ENCODE data around the gene KSR1.
"Not testable (repeated sequence)": the region's sequence is repeated elsewhere in the genome, so short reads cannot be mapped to it uniquely, and the experiment has no call there.

Gene KSR1

DNA sequence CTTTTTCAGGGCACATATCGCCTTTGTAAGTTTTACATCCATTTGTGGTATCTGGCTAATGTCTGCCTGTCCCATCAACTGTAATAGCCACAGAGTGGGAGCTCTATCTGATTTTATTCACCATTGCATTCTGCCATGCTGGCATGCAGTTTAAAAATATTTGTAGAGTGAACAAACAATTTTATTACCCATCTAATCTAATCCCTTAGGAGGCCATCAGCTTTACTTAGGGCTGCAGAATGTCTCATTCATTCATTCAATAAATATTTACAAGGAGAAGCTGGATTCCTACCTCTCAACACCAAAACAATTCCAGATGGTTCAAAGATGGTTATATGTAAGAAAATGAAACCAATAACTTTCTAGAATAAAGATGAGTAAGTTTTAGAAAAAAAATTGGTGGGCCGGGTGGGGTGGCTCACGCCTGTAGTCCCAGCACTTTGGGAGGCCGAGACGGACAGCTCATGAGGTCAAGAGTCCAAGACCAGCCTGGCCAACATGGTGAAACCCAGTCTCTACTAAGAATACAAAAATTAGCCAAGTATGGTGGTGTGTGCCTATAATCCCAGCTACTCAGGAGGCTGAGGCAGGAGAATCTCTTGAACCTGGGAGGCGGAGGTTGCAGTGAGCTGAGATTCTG is 20.7 kb upstream of the KSR1 start:
- not testable (repeated sequence) for H3K14ac ChIP-seq (ENCODE audit: low read length); H4K91ac ChIP-seq (ENCODE audit: low read depth, low read length, poor library complexity); H2BK15ac ChIP-seq (ENCODE audit: low read length); H3K23ac ChIP-seq (ENCODE audit: low read depth, low read length, poor library complexity); H3K4me2 ChIP-seq (ENCODE audit: insufficient read depth, low read length, poor library complexity, severe bottlenecking); H3K4ac ChIP-seq (ENCODE audit: low read length); H3K9ac ChIP-seq (ENCODE audit: low read depth, low read length, poor library complexity); H2AK5ac ChIP-seq (ENCODE audit: low read depth, low read length); H2AFZ ChIP-seq (ENCODE audit: low read length); DNase-seq (ENCODE audit: low spot score); H3K9me3 ChIP-seq (replicated peaks in 1 of 2; ENCODE audit: control insufficient read depth in 2 of 2, insufficient read depth in 1 of 2, low read depth in 1 of 2, low read length in 2 of 2); H2BK12ac ChIP-seq (ENCODE audit: low read length); H3K4me1 ChIP-seq (ENCODE audit: control insufficient read depth in 2 of 2, insufficient read depth in 1 of 2, low read depth in 1 of 2, low read length in 2 of 2); H2BK5ac ChIP-seq (ENCODE audit: low read length); H3K27ac ChIP-seq (replicated peaks; ENCODE audit: low read length); H3K36me3 ChIP-seq (replicated peaks in 1 of 2; ENCODE audit: control insufficient read depth in 2 of 2, insufficient read depth in 2 of 2, low read length in 2 of 2); H3K4me3 ChIP-seq (ENCODE audit: low read length in 2 of 2); H3K79me1 ChIP-seq (ENCODE audit: low read depth, low read length); H2BK120ac ChIP-seq (ENCODE audit: low read depth, low read length); H3K18ac ChIP-seq (ENCODE audit: low read length); H4K8ac ChIP-seq (ENCODE audit: low read depth, low read length)
- no CpG with 5 or more reads among the region's 6 CpGs for WGBS, 2 donors (ENCODE audit: extremely low coverage in 2 of 2, insufficient read length in 2 of 2, insufficient replicate concordance in 1 of 2)
- peaks cover 0 to 11% (median 0%) of the 10 kb centered on the region in 3 experiments for H3K27me3 ChIP-seq (ENCODE audit: control insufficient read depth in 3 of 3, insufficient read depth in 3 of 3, low read depth in 1 of 3, low read length in 3 of 3)

DNA sequence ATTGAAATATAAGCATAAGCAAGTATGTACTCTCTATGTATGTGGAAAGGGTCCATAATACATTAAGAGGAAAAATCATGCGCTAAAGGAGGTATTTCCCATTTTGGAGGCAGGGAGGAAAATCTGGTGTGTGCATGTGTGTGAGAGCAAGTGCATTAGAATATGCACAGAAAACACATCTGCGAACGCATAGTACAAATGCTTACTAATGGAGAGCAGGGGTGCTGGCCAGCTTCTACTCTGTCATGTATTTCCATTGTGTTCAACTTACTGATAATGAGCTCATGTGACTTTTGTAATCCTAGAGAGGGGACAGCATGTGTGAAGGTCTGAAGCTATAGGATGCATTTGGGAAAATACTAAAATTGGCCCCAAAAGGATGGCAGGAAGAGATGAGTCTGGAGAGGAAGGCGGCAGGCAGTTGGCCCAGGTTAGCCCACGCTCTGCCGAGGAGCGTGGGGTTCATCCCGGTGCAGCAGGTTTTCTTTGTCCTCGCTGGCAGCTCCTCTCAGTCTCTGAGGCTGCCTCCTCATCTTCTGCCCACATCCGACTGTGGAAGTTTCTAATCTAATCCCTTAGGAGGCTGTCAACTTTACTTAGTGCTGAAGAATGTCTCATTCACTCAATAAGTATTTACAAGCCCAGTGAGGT is 17.8 kb upstream of the KSR1 start:
- H3K4me1 ChIP-seq (ENCODE audit: control insufficient read depth in 2 of 2, insufficient read depth in 1 of 2, low read depth in 1 of 2, low read length in 2 of 2): no peaks in the 10 kb centered on the region
- no peak overlapping the region for H3K27ac ChIP-seq (replicated peaks; ENCODE audit: low read length)
- H3K4me3 ChIP-seq (ENCODE audit: low read length in 2 of 2): no peak overlapping the region
- no peaks in the 10 kb centered on the region for H3K9me3 ChIP-seq (replicated peaks in 1 of 2; ENCODE audit: control insufficient read depth in 2 of 2, insufficient read depth in 1 of 2, low read depth in 1 of 2, low read length in 2 of 2)
- no peak overlapping the region for H3K18ac ChIP-seq (ENCODE audit: low read length)
- H3K4me2 ChIP-seq (ENCODE audit: insufficient read depth, low read length, poor library complexity, severe bottlenecking): no peak overlapping the region
- H3K9ac ChIP-seq (ENCODE audit: low read depth, low read length, poor library complexity): no peak overlapping the region
- no peak overlapping the region for H2BK120ac ChIP-seq (ENCODE audit: low read depth, low read length)
- no peak overlapping the region for H2AK5ac ChIP-seq (ENCODE audit: low read depth, low read length)
- H3K36me3 ChIP-seq (replicated peaks in 1 of 2; ENCODE audit: control insufficient read depth in 2 of 2, insufficient read depth in 2 of 2, low read length in 2 of 2): no peaks in the 10 kb centered on the region
- H3K79me1 ChIP-seq (ENCODE audit: low read depth, low read length): peaks cover under 1% of the 10 kb centered on the region
- H2BK15ac ChIP-seq (ENCODE audit: low read length): no peak overlapping the region
- WGBS, 2 donors (ENCODE audit: extremely low coverage in 2 of 2, insufficient read length in 2 of 2, insufficient replicate concordance in 1 of 2): no CpG with 5 or more reads among the region's 10 CpGs
- H3K23ac ChIP-seq (ENCODE audit: low read depth, low read length, poor library complexity): no peak overlapping the region
- no peak overlapping the region for H2BK5ac ChIP-seq (ENCODE audit: low read length)
- DNase-seq (ENCODE audit: low spot score): no peak
- H3K27me3 ChIP-seq (ENCODE audit: control insufficient read depth in 3 of 3, insufficient read depth in 3 of 3, low read depth in 1 of 3, low read length in 3 of 3): peaks cover 0 to 8% (median 0%) of the 10 kb centered on the region in 3 experiments
- no peak overlapping the region for H3K4ac ChIP-seq (ENCODE audit: low read length)
- H2AFZ ChIP-seq (ENCODE audit: low read length): no peak overlapping the region
- H2BK12ac ChIP-seq (ENCODE audit: low read length): no peak overlapping the region
- H4K8ac ChIP-seq (ENCODE audit: low read depth, low read length): no peak overlapping the region
- H3K14ac ChIP-seq (ENCODE audit: low read length): no peak overlapping the region
- H4K91ac ChIP-seq (ENCODE audit: low read depth, low read length, poor library complexity): no peak overlapping the region

DNA sequence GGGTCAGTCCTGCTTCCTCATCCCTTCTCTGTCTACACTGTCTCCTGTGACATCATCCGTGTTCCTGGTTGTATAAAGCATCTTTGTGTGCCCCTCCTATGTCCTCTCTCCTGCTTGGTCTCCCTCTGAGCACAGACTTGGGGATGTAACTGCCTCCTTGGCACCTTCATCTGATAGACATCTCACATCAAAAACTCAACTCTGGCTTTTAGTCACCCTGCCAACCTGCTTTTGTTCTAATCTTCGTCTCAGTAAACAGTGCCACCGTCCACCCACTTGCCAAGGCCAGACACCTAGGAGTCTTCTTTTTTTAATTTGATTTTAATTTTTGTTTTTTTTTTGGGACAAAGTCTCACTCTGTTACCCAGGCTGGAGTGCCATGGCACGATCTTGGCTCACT is 16.9 kb upstream of the KSR1 start:
- no peak overlapping the region for H2BK12ac ChIP-seq (ENCODE audit: low read length)
- H4K91ac ChIP-seq (ENCODE audit: low read depth, low read length, poor library complexity): no peak overlapping the region
- no peak overlapping the region for H2BK15ac ChIP-seq (ENCODE audit: low read length)
- no peak overlapping the region for H3K4me2 ChIP-seq (ENCODE audit: insufficient read depth, low read length, poor library complexity, severe bottlenecking)
- no peak overlapping the region for H3K27ac ChIP-seq (replicated peaks; ENCODE audit: low read length)
- H3K4me3 ChIP-seq (ENCODE audit: low read length in 2 of 2): no peak overlapping the region
- no peak overlapping the region for H2AFZ ChIP-seq (ENCODE audit: low read length)
- no peak overlapping the region for H4K8ac ChIP-seq (ENCODE audit: low read depth, low read length)
- no CpG with 5 or more reads among the region's 4 CpGs for WGBS, 2 donors (ENCODE audit: extremely low coverage in 2 of 2, insufficient read length in 2 of 2, insufficient replicate concordance in 1 of 2)
- H3K79me1 ChIP-seq (ENCODE audit: low read depth, low read length): no peaks in the 10 kb centered on the region
- H3K18ac ChIP-seq (ENCODE audit: low read length): no peak overlapping the region
- H3K27me3 ChIP-seq (ENCODE audit: control insufficient read depth in 3 of 3, insufficient read depth in 3 of 3, low read depth in 1 of 3, low read length in 3 of 3): peaks cover 0 to 8% (median 0%) of the 10 kb centered on the region in 3 experiments
- H3K4ac ChIP-seq (ENCODE audit: low read length): no peak overlapping the region
- no peaks in the 10 kb centered on the region for H3K36me3 ChIP-seq (replicated peaks in 1 of 2; ENCODE audit: control insufficient read depth in 2 of 2, insufficient read depth in 2 of 2, low read length in 2 of 2)
- H3K23ac ChIP-seq (ENCODE audit: low read depth, low read length, poor library complexity): no peak overlapping the region
- H3K9me3 ChIP-seq (replicated peaks in 1 of 2; ENCODE audit: control insufficient read depth in 2 of 2, insufficient read depth in 1 of 2, low read depth in 1 of 2, low read length in 2 of 2): no peaks in the 10 kb centered on the region
- DNase-seq (ENCODE audit: low spot score): no peak
- no peak overlapping the region for H3K9ac ChIP-seq (ENCODE audit: low read depth, low read length, poor library complexity)
- no peaks in the 10 kb centered on the region for H3K4me1 ChIP-seq (ENCODE audit: control insufficient read depth in 2 of 2, insufficient read depth in 1 of 2, low read depth in 1 of 2, low read length in 2 of 2)
- no peak overlapping the region for H2AK5ac ChIP-seq (ENCODE audit: low read depth, low read length)
- no peak overlapping the region for H2BK120ac ChIP-seq (ENCODE audit: low read depth, low read length)
- H2BK5ac ChIP-seq (ENCODE audit: low read length): no peak overlapping the region
- no peak overlapping the region for H3K14ac ChIP-seq (ENCODE audit: low read length)

- Histone ChIP-seq H4K91ac (ENCODE audit: low read depth, low read length, poor library complexity) (no peak overlapping the region), H4K8ac (ENCODE audit: low read depth, low read length) (no peak overlapping the region), H3K27ac (replicated peaks; ENCODE audit: low read length) (no peak overlapping the region), H3K9ac (ENCODE audit: low read depth, low read length, poor library complexity) (no peak overlapping the region), H3K23ac (ENCODE audit: low read depth, low read length, poor library complexity) (no peak overlapping the region), H3K4ac (ENCODE audit: low read length) (no peak overlapping the region), H3K79me1 (ENCODE audit: low read depth, low read length) (no peaks in the 10 kb centered on the region), H3K4me3 (ENCODE audit: low read length in 2 of 2) (no peak overlapping the region), H2BK5ac (ENCODE audit: low read length) (no peak overlapping the region), H2BK12ac (ENCODE audit: low read length) (no peak overlapping the region), H3K9me3 (replicated peaks in 1 of 2; ENCODE audit: control insufficient read depth in 2 of 2, insufficient read depth in 1 of 2, low read depth in 1 of 2, low read length in 2 of 2) (no peaks in the 10 kb centered on the region), H2BK15ac (ENCODE audit: low read length) (no peak overlapping the region), H3K14ac (ENCODE audit: low read length) (no peak overlapping the region), H3K36me3 (replicated peaks in 1 of 2; ENCODE audit: control insufficient read depth in 2 of 2, insufficient read depth in 2 of 2, low read length in 2 of 2) (no peaks in the 10 kb centered on the region), H3K27me3 (ENCODE audit: control insufficient read depth in 3 of 3, insufficient read depth in 3 of 3, low read depth in 1 of 3, low read length in 3 of 3) (peaks cover 0 to 18% (median 0%) of the 10 kb centered on the region in 3 experiments), H2AK5ac (ENCODE audit: low read depth, low read length) (no peak overlapping the region), H2BK120ac (ENCODE audit: low read depth, low read length) (no peak overlapping the region), H3K4me2 (ENCODE audit: insufficient read depth, low read length, poor library complexity, severe bottlenecking) (no peak overlapping the region), H3K18ac (ENCODE audit: low read length) (no peak overlapping the region), H3K4me1 (ENCODE audit: control insufficient read depth in 2 of 2, insufficient read depth in 1 of 2, low read depth in 1 of 2, low read length in 2 of 2) (no peaks in the 10 kb centered on the region), H2AFZ (ENCODE audit: low read length) (no peak overlapping the region)
- WGBS, 2 donors (ENCODE audit: extremely low coverage in 2 of 2, insufficient read length in 2 of 2, insufficient replicate concordance in 1 of 2): no CpG with 5 or more reads among the region's 5 CpGs
- no peak for DNase-seq (ENCODE audit: low spot score)
Measured at GRCh38 chr17:27442702-27443101, 13.5 kb upstream of the KSR1 start.
